Duodenal mucosa (tissue), 2 donors: ENCODE measurements around the gene CYTL1.

Source experiments
- H3K27ac ChIP-seq: one replicate; pipeline ENCODE4 v1.7.0; 2013; ENCODE audit warnings: low read depth, low read length
- H3K27me3 ChIP-seq, 2 donors: one replicate each; pipeline ENCODE4 v1.7.0; 2013; ENCODE audit warnings: low read length in 2 of 2, control low read depth in 1 of 2; ENCODE audit not compliant: insufficient read depth in 2 of 2, control insufficient read depth in 1 of 2
- H3K36me3 ChIP-seq, 2 donors: one replicate each; pipeline ENCODE4 v1.7.0; 2013; ENCODE audit warnings: low read length in 2 of 2, control low read depth in 1 of 2; ENCODE audit not compliant: insufficient read depth in 2 of 2, control insufficient read depth in 1 of 2
- H3K4me1 ChIP-seq, 2 donors: one replicate each; pipeline ENCODE4 v1.7.0; 2013; ENCODE audit warnings: low read length in 2 of 2, control low read depth in 1 of 2; ENCODE audit not compliant: insufficient read depth in 2 of 2, control insufficient read depth in 1 of 2
- H3K4me3 ChIP-seq, 2 donors: one replicate each; pipeline ENCODE4 v1.7.0; 2013; ENCODE audit warnings: low read length in 2 of 2, low read depth in 1 of 2
- H3K9ac ChIP-seq, 2 donors: one replicate each; pipeline ENCODE4 v1.7.0; 2013; ENCODE audit warnings: low read length in 2 of 2, low read depth in 1 of 2
- H3K9me3 ChIP-seq, 2 donors: one replicate each; pipeline ENCODE4 v1.7.0; 2013; ENCODE audit warnings: low read length in 2 of 2, control low read depth in 1 of 2; ENCODE audit not compliant: control insufficient read depth in 1 of 2

The CYTL1 gene

DNA sequence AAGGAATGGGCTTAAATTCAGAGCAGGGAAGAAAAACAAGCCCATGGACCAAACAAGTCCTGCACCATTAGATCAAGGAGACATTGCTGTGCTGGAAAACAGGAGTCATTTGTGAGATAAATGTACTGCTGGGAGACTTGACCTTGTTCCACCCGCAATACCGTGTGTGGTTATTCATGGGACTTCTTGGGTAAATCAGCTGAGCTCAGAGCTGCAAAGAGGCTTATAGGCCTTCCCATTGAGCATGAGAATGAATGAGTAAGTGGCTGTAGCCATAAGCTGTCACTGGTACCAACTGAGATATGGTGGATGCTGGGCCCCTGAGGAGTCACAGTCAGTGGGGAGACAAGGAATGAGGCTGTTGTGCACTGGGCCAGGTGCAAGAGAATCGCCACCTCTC lies 2.3 kb upstream of the CYTL1 start:
- Histone ChIP-seq H3K27me3 (peaks cover 3 to 12% of the 10 kb centered on the region in 2 donors), H3K27ac (no peak overlapping the region), H3K4me1 (no peaks in the 10 kb centered on the region), H3K9ac (no peak overlapping the region), H3K4me3 (no peak overlapping the region), H3K36me3 (no peaks in the 10 kb centered on the region), H3K9me3 (no peaks in the 10 kb centered on the region)

DNA sequence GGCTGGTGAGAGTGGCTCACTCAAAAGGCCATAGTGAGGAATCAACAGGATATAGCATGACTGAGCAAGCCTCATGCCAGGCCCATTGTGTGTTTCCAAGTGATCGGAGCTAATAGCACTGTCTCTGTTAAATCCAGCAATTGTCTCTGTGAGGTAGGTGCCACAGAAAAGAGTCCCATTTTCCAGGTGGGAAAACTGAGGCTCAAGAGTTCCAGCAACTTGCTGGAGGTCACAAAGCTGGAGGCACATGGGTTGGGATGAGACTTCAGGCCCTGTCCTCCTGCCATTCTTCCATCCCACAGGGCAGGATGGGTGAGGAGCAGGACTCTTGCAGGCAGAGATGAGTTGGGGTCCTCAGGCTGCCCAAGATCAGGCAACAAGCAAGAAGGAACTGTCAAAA lies 1.1 kb upstream of the CYTL1 start:
- no peaks in the 10 kb centered on the region for H3K9me3 ChIP-seq
- no peak overlapping the region for H3K27ac ChIP-seq
- H3K27me3 ChIP-seq = peaks cover 3 to 21% of the 10 kb centered on the region in 2 donors

DNA sequence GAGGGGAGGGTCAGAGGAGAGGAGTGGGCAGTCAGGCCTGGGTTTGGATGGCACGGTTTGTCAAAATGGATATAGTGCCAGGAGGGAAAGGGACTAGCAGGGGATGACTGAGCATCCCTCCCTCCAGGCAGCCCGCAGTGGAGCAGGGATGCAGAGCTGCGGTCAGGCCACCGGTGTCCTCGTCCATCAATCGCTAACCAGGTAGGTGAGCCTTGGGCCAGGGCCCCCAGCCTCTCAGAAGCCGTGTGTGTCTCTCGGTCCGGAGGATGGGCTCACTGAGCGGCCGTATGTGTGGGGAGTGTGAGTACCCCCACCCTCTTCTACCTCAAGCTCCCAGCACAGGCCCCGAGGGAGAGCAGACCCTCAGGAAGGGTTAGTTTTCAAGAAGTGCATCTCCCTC lies 538 bp upstream of the CYTL1 start:
- Histone ChIP-seq H3K36me3 (no peaks in the 10 kb centered on the region), H3K27me3 (peaks cover 3 to 21% of the 10 kb centered on the region in 2 donors), H3K4me3 (no peak overlapping the region), H3K9me3 (no peaks in the 10 kb centered on the region), H3K4me1 (no peaks in the 10 kb centered on the region), H3K27ac (no peak overlapping the region), H3K9ac (no peak overlapping the region)

More for the DNA sequence above, 1.1 kb upstream of the CYTL1 start:
- Histone ChIP-seq H3K9ac (no peak overlapping the region), H3K4me1 (no peaks in the 10 kb centered on the region), H3K36me3 (no peaks in the 10 kb centered on the region), H3K4me3 (no peak overlapping the region)

DNA sequence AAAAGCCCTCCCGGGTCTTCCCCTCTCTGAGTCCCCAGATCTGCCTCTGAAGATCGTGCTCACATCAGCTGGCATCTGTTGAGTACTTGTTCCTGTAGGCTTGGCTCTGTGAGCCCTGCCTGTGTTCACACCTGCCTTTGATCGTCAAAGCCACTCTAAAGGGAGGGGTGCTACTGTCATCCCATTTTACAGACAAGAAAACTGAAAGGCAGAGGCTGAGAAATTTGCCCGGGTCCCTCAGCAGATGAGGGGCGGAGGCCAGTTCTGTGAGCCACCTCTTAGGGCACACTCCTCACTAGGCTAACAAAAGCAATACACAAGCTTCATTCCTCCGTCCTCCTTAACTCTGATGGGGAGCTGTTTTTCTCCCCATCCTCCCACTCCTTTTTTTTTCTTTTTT lies 655 bp downstream of the CYTL1 start:
- no peaks in the 10 kb centered on the region for H3K36me3 ChIP-seq
- no peak overlapping the region for H3K9ac ChIP-seq
- H3K9me3 ChIP-seq = no peaks in the 10 kb centered on the region
- peaks cover 3 to 21% of the 10 kb centered on the region in 2 donors for H3K27me3 ChIP-seq
- no peak overlapping the region for H3K4me3 ChIP-seq
- H3K4me1 ChIP-seq = no peaks in the 10 kb centered on the region
- no peak overlapping the region for H3K27ac ChIP-seq

DNA sequence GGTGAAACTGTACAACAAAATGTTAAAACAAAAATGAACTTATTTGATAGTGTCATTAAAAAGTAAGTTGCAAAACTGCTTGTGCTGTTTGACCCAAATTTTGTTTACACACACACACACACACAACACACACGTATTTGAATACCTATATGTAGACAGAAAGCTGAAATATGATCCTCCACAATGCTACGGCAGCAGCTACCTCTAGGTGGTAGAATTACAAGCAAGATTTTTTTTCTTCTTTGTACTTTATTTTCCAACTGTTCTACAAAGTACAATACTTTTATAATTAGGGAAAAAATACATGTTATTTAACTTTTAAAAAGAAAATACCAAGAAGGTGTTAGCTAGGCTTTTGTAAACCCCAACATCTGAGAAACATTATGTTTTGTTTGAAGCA lies 1.2 kb downstream of the CYTL1 start:
- H3K4me3 ChIP-seq = no peak overlapping the region
- no peaks in the 10 kb centered on the region for H3K4me1 ChIP-seq
- peaks cover 3 to 21% of the 10 kb centered on the region in 2 donors for H3K27me3 ChIP-seq
- no peak overlapping the region for H3K9ac ChIP-seq
- no peak overlapping the region for H3K27ac ChIP-seq
- no peaks in the 10 kb centered on the region for H3K9me3 ChIP-seq
- H3K36me3 ChIP-seq = no peaks in the 10 kb centered on the region

DNA sequence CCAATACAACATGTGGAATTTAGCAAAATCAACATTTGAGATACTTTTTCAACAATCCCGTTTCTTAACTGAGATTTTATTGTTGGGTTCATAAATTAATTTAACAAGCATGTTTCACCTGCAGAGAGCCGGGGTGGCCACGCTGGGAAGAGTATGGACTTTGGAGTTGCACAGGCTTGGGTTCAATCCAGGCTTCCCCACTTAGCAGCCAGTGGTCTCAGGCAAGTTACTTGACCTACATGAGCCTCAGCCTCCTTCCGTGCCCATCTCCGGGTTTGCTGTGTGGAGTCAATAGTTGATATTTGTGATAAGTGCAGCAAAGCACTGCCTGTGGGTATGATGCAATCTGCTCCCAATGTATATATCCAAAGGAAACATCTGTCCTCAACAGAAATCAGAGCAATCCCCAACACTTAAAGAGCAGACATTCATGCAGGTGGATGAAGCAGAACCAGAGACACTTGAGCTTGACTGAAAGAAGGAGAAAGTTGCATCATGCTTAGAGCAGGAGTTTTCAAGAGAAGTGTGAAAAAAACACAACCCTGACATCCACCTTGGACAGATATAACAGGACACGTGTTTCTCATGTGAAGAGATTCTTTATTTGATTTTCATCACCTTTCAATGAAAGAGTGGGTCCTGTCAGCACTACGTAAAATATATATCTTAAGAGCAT lies 5.1 kb downstream of the CYTL1 start:
- H3K27me3 ChIP-seq = peaks cover under 1 to 16% of the 10 kb centered on the region in 2 donors

DNA sequence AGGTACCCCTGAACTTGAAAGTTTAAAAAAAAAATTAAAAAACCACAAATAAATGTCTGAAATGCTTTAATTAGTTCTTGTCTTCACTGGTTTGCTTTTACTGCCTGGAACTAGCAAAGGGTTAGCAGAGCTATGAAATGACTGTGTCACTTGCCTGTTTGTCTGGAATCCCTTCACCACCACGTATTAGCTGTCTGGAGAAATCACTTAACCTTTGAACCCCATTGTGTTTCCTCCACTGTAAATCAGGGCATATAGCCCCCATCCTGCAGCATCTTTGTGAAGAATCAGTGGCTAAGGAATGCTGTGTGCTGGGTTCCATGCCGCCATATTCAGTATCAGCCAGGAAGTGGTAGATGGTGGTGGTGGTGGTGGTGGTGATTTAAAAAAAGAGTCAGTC lies 6.3 kb downstream of the CYTL1 start:
- Histone ChIP-seq H3K27me3 (peaks cover 0 to 16% of the 10 kb centered on the region in 2 donors), H3K9me3 (no peaks in the 10 kb centered on the region), H3K9ac (no peak overlapping the region), H3K4me3 (no peak overlapping the region), H3K27ac (no peak overlapping the region), H3K36me3 (no peaks in the 10 kb centered on the region), H3K4me1 (no peaks in the 10 kb centered on the region)

More for the DNA sequence above, 5.1 kb downstream of the CYTL1 start:
- no peaks in the 10 kb centered on the region for H3K4me1 ChIP-seq
- H3K4me3 ChIP-seq = no peak overlapping the region
- no peaks in the 10 kb centered on the region for H3K9me3 ChIP-seq
- no peak overlapping the region for H3K27ac ChIP-seq
- no peaks in the 10 kb centered on the region for H3K36me3 ChIP-seq
- H3K9ac ChIP-seq = no peak overlapping the region

DNA sequence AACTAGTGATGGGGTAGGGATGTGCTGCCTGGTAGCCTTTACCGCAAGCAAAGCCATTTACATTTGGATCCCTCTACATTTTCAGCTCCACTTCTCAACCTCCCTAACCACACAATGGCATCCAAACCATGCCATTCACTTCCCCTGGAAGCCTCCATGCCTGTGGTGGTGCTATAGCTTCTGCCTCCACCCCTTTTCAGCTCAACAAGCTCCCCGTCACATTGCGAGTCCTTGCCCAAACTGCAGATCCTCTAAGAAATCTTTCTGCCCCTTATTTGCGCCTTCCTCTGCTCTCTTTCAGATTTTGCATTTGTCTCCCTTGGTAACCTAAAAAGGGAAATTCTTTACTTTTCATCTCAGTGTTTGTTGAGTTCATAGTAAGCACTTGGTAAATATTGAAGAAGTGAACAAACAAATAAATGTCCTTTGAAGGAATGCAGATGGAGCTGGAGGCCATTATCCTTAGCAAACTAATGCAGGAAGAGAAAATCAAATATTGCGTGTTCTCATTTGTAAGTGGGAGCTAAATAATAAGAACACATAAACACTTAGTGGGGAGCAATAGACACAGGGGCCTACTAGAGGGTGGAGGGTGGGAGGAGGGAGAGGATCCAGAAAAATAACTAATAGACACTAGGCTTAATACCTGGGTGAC lies 6.9 kb downstream of the CYTL1 start:
- Histone ChIP-seq H3K4me3 (no peak overlapping the region), H3K4me1 (no peaks in the 10 kb centered on the region), H3K27me3 (peaks cover 0 to 16% of the 10 kb centered on the region in 2 donors), H3K9ac (no peak overlapping the region), H3K27ac (no peak overlapping the region), H3K36me3 (no peaks in the 10 kb centered on the region), H3K9me3 (no peaks in the 10 kb centered on the region)

DNA sequence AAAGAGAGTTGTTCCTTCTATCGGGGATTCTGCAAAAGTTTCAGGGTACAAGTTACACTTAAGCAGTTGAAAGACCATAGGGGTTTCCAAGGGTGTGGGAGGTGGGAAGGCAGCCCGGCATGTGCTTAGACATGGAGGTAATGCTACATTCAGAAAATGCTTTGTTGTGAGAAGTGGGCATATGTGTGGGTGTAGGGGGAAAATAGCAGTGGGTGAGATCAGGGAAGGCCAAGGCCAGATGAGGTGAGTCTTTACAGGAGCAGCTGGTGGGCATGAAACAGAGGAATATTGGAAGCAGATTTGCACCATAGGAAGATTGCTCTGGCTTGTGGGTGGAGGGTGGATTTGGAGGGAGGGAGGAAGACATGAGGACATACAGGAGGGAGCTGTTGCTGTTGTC lies 8.3 kb downstream of the CYTL1 start:
- H3K4me3 ChIP-seq = no peak overlapping the region
- H3K4me1 ChIP-seq = no peaks in the 10 kb centered on the region
- no peaks in the 10 kb centered on the region for H3K9me3 ChIP-seq
- H3K9ac ChIP-seq = no peak overlapping the region
- no peak overlapping the region for H3K27ac ChIP-seq
- H3K36me3 ChIP-seq = no peaks in the 10 kb centered on the region
- H3K27me3 ChIP-seq = peaks cover 0 to 4% of the 10 kb centered on the region in 2 donors

DNA sequence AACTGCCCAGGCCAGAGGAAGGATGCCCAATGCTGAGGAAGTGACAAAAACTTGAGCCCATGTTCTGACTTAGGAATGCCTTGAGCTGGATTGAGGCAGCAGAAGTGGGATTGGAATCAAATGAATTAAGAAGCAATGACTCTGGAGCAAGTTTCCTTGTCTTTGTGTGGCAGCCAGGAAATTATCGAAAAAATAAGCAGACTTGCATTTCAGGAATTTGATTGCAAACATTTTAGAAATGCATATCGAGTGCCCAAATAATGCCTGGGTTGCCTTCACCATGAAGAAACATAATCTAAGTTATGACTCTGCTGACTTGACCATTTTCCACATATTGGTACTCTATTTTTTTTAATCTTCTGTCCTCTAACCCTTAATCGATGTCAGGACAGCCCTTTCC lies 9.5 kb downstream of the CYTL1 start:
- Histone ChIP-seq H3K36me3 (no peaks in the 10 kb centered on the region), H3K27me3 (no peaks in the 10 kb centered on the region), H3K4me1 (no peaks in the 10 kb centered on the region), H3K4me3 (no peak overlapping the region), H3K9ac (no peak overlapping the region), H3K27ac (no peak overlapping the region), H3K9me3 (no peaks in the 10 kb centered on the region)
